Colonic mucosa (tissue), 4 donors: ENCODE measurements around the gene OXSR1. TPM values are rescaled to one million over a fixed set of nuclear protein-coding genes. Genes with fewer than 3 reads are reported as not detected.

Source experiments
- DNase-seq: peaks from one replicate; pipeline ENCODE4 v3.0.0-alpha.2; 2020
- H3K27ac ChIP-seq: fragments of 200-600 bp; one replicate; pipeline ENCODE4 v1.8.0; 2021
- H3K27me3 ChIP-seq: fragments of 200-600 bp; one replicate; pipeline ENCODE4 v1.8.0; 2021
- H3K36me3 ChIP-seq: fragments of 200-600 bp; one replicate; pipeline ENCODE4 v1.8.0; 2021
- H3K4me1 ChIP-seq: fragments of 200-600 bp; one replicate; pipeline ENCODE4 v1.8.0; 2021; ENCODE audit warnings: mild to moderate bottlenecking
- H3K4me3 ChIP-seq: fragments of 200-600 bp; one replicate; pipeline ENCODE4 v1.8.0; 2021
- H3K9ac ChIP-seq, 2 donors: one replicate each; pipeline ENCODE4 v1.7.0; 2013; ENCODE audit warnings: control low read depth in 2 of 2, low read depth in 2 of 2, low read length in 2 of 2
- H3K9me3 ChIP-seq: fragments of 200-600 bp; one replicate; pipeline ENCODE4 v1.8.0; 2021
- intact Hi-C: fragments of 100-400 bp; cut with DNase I; formaldehyde crosslinking; loops from one replicate; pipeline ENCODE4 v1.14.1; 2022
- total RNA-seq, 2 donors: library from RNA; stranded (reverse); fragmentation: NEBNext Ultra II Directional in 1 of 2; extraction: Animal tissue kit (Norgen Biotek cat#: 25700) in 1 of 2; gene quantifications; one replicate each; pipeline ENCODE4 v1.2.1, GENCODE V29; 2021
- TF ChIP-seq, protein P1 (sequence below): fragments of 200-600 bp; IDR thresholded peaks from one replicate; pipeline ENCODE4 v1.8.0; 2022; ENCODE audit warnings: antibody characterized with exemption, mild to moderate bottlenecking
- donor health status: healthy.
- donor health status: DM: no; HTN: no; CAD: no.
- donor health status: DM: no; HTN: no; CAD: no.

The OXSR1 gene
- total RNA-seq, 2 donors from 2014 or later, result 32.0 to 57.3 TPM

DNA sequence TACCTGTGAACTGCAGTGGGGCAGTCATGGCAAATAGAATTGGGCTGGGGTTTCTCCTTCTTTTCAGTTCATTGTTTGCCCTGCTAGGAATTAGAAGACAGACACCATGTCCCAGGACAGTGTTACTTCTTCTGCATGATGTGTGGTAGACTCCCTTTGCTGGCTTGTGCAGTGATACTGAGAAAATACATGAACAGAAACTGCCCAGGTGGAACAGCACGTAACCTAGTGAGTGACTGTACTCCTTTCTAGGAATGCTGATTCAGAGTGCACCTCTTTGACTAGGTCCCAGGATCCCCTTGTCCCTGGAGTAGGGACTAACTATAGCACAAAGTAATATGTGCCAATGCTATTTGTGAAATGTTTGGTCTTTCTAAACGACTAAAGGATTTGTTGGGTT, 89.5 kb downstream of the OXSR1 start:
- Histone ChIP-seq H3K9ac (no peak overlapping the region), H3K27me3 (no peaks in the 10 kb centered on the region), H3K27ac (no peak overlapping the region), H3K36me3 (peaks cover 5% of the 10 kb centered on the region), H3K4me1 (no peaks in the 10 kb centered on the region), H3K9me3 (no peaks in the 10 kb centered on the region), H3K4me3 (no peak overlapping the region)
- intact Hi-C loops, result no loop called here
- no peak for DNase-seq
- TF ChIP-seq, protein P1, sequence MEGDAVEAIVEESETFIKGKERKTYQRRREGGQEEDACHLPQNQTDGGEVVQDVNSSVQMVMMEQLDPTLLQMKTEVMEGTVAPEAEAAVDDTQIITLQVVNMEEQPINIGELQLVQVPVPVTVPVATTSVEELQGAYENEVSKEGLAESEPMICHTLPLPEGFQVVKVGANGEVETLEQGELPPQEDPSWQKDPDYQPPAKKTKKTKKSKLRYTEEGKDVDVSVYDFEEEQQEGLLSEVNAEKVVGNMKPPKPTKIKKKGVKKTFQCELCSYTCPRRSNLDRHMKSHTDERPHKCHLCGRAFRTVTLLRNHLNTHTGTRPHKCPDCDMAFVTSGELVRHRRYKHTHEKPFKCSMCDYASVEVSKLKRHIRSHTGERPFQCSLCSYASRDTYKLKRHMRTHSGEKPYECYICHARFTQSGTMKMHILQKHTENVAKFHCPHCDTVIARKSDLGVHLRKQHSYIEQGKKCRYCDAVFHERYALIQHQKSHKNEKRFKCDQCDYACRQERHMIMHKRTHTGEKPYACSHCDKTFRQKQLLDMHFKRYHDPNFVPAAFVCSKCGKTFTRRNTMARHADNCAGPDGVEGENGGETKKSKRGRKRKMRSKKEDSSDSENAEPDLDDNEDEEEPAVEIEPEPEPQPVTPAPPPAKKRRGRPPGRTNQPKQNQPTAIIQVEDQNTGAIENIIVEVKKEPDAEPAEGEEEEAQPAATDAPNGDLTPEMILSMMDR, result no peak

DNA sequence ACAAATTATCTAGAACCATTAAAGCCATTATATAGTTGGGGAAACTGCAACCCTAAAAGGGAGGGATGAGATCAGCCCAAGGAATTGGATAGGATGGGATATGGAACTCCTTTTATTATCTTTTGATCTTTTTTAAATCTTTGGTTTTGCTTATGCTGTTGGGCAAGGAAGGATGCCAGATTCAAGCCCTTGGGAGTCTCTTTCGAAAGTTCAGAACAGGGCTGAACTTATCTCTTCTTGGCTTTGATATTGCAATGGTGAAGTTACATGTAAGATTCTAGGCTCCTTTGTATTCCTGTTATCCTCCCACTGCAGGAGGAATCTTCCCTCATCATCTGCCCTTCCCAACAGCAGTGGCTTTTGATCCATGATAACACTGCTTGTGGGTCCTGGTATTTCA, 90.3 kb downstream of the OXSR1 start:
- H3K27ac ChIP-seq, result no peak overlapping the region
- no peak for DNase-seq
- no peaks in the 10 kb centered on the region for H3K27me3 ChIP-seq
- peaks cover 5% of the 10 kb centered on the region for H3K36me3 ChIP-seq
- H3K4me1 ChIP-seq, result no peaks in the 10 kb centered on the region
- TF ChIP-seq, protein P1, result no peak
- H3K9me3 ChIP-seq, result no peaks in the 10 kb centered on the region
- H3K9ac ChIP-seq, result no peak overlapping the region
- intact Hi-C loops, result no loop called here
- no peak overlapping the region for H3K4me3 ChIP-seq

DNA sequence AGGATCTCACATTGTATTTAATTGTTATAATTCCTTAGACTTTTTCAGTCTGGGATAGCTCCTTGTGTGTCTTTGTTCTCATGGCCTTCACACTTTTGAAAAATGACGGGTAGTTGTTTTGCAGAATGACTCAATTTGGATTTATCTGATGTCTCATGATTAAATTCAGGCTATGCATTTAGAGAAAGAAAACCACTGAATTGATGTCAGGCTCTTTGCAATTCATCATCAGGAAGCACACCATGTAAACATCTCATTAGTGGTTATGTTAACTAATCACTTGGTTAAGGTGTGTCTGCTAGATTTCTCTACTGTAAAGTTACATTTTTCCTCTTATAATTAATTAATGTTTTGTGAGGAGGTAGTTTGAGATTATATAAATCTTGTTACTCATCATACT, 92.2 kb downstream of the OXSR1 start:
- Histone ChIP-seq H3K9me3 (no peaks in the 10 kb centered on the region), H3K27me3 (no peaks in the 10 kb centered on the region), H3K4me3 (no peak overlapping the region), H3K36me3 (peaks cover 5% of the 10 kb centered on the region), H3K27ac (no peak overlapping the region), H3K4me1 (no peaks in the 10 kb centered on the region), H3K9ac (no peak overlapping the region)
- intact Hi-C loops, result no loop called here
- TF ChIP-seq, protein P1, result no peak
- DNase-seq, result no peak

DNA sequence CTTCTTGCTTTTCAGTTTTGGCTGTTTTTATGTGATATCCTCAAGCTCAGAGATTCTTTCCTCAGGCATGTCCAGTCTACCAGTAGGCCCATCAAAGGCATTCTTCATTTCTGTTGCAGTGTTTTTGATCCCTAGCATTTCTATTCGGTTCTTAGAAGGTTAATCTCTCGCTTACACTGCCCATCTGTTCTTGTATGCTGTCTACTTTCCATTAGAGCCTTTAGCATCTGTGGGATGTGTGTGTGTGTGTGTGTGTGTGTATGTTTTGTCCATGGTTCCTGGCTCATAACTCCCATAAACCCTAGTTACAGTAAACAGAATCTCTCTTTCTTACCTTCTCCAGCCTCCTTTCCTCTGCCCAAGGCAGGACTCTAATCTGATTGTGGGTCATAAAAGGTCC, 95.1 kb downstream of the OXSR1 start:
- Histone ChIP-seq H3K9me3 (no peaks in the 10 kb centered on the region), H3K27ac (no peak overlapping the region), H3K4me3 (no peak overlapping the region), H3K36me3 (no peaks in the 10 kb centered on the region), H3K4me1 (no peaks in the 10 kb centered on the region), H3K27me3 (no peaks in the 10 kb centered on the region), H3K9ac (no peak overlapping the region)
- no peak for DNase-seq
- intact Hi-C loops, result no loop called here
- TF ChIP-seq, protein P1, result no peak

DNA sequence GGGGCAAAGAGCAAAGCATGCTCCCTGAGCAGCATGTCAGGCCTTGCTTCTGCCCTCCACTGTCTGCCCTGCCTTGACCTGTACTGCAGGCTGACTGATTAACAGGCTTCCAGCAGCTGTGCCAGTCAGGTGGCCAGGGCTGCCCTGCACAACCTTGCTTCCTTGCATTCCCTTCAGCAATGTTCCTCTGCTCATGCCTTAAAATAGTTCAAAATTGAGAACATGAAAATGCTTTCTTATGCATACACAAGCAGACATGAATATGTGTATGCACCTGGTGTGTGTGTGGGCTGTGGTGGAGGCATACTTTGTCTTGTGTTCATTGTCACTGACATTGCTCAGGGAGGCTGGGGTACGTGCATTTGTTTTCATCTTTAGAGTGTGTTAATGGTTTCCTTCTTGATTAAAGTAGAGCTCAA, 99.0 kb downstream of the OXSR1 start:
- Histone ChIP-seq H3K4me3 (no peak overlapping the region), H3K9me3 (no peaks in the 10 kb centered on the region), H3K27me3 (no peaks in the 10 kb centered on the region), H3K4me1 (no peaks in the 10 kb centered on the region), H3K9ac (no peak overlapping the region), H3K36me3 (no peaks in the 10 kb centered on the region), H3K27ac (no peak overlapping the region)
- DNase-seq, result no peak
- TF ChIP-seq, protein P1, result no peak
- intact Hi-C loops, result no loop called here

DNA sequence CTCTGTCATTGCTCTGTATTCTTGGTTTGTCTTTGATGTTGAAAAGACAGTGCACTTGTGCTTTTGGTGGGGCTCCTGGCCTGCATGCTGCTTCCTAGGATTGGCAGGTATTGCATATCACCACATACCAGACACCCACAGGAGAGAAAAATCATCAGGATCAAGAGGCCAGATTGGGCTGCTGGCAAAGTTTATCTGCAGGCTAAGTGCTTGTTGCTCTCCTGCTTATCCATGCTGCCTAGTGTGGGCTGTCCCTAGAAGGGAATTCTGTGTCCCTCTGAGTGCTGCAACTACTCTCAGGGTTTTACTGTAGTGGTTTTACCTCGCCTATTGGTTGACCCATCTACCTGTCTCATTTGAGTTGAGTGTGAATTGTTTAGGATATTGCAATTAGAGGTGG, 99.4 kb downstream of the OXSR1 start:
- Histone ChIP-seq H3K27me3 (no peaks in the 10 kb centered on the region), H3K36me3 (no peaks in the 10 kb centered on the region), H3K27ac (no peak overlapping the region), H3K9ac (no peak overlapping the region), H3K4me3 (no peak overlapping the region), H3K4me1 (no peaks in the 10 kb centered on the region), H3K9me3 (no peaks in the 10 kb centered on the region)
- no peak for DNase-seq
- TF ChIP-seq, protein P1, result no peak
- intact Hi-C loops, result no loop called here
